Prostate gland (tissue), 2 donors: ENCODE measurements around the gene NKX2-4. TPM values are rescaled to one million over a fixed set of nuclear protein-coding genes. Genes with fewer than 3 reads are reported as not detected.

Experiments
- DNase-seq: peaks from one replicate; pipeline ENCODE4 v3.0.0-alpha.2; 2019; ENCODE audit warnings: low spot score
- H3K27ac ChIP-seq, 2 donors: fragments of 200-600 bp; sonication (generic); 2 replicates each; pipeline ENCODE4 v1.5.1; 2017 to 2019
- H3K27me3 ChIP-seq: fragments of 200-600 bp; sonication (generic); replicated peaks from 2 replicates; pipeline ENCODE4 v1.5.1; 2019; ENCODE audit not compliant: insufficient read depth
- H3K36me3 ChIP-seq, 2 donors: fragments of 200-600 bp; sonication (generic); 1 replicate in 1 of 2; 2 replicates in 1 of 2; pipeline versions ENCODE4 v1.5.1 to v1.8.1; 2017 to 2019
- H3K4me1 ChIP-seq: fragments of 200-600 bp; sonication (generic); replicated peaks from 2 replicates; pipeline ENCODE4 v1.5.1; 2019
- H3K4me3 ChIP-seq, 2 donors: fragments of 200-600 bp; sonication (generic); 2 replicates each; pipeline ENCODE4 v1.5.1; 2017 to 2019
- H3K9me3 ChIP-seq: fragments of 200-600 bp; sonication (generic); 2 replicates; pipeline ENCODE4 v1.5.1; 2017
- POLR2A ChIP-seq: fragments of 450-650 bp; IDR thresholded peaks from one replicate; pipeline ENCODE4 v1.6.1; 2016; ENCODE audit warnings: antibody characterized with exemption, mild to moderate bottlenecking
- POLR2AphosphoS5 ChIP-seq: sonication (generic); formaldehyde crosslinking; IDR thresholded peaks from one replicate; pipeline ENCODE4 v1.6.1; 2017; ENCODE audit warnings: antibody characterized with exemption
- WGBS: methylation state at CpG from one replicate; pipeline ENCODE4 v1.1.5; 2018; 5-methylcytosine and 5-hydroxymethylcytosine counted together
- intact Hi-C: fragments of 100-400 bp; cut with DNase I; formaldehyde crosslinking; loops from one replicate; pipeline ENCODE4 v1.14.2; 2022
- total RNA-seq, 2 donors: library from RNA; depleted of rRNA; stranded (reverse); fragments of >200 nt; gene quantifications; one replicate each; pipeline ENCODE4 v1.1.0, GENCODE V29; 2016
- TF ChIP-seq, protein P1 (sequence below), 4 experiments: fragments of 200-600 bp in 2 of 4; fragments of 450-650 bp in 2 of 4; sonication (generic) in 2 of 4; IDR thresholded peaks; 1 replicate in 3 of 4; 2 replicates in 1 of 4; pipeline ENCODE4 v1.5.1; 2016 to 2019; ENCODE audit warnings: antibody characterized with exemption in 4 of 4, mild to moderate bottlenecking in 2 of 4, moderate library complexity in 2 of 4

The NKX2-4 gene
- total RNA-seq, 2 donors from 2014 or later, result 3.9 TPM; not detected in 1

GRCh38 chr20:21390768-21391167 lies 6.6 kb downstream of the NKX2-4 start:
- Histone ChIP-seq H3K36me3 (no peaks in the 10 kb centered on the region), H3K4me3 (no peak overlapping the region), H3K27ac (no peak overlapping the region), H3K4me1 (no peaks in the 10 kb centered on the region), H3K27me3 (peaks cover 31% of the 10 kb centered on the region), H3K9me3 (no peaks in the 10 kb centered on the region)
- no peak for DNase-seq
- TF ChIP-seq POLR2AphosphoS5, result no peak
- no peak for TF ChIP-seq POLR2A
- TF ChIP-seq, protein P1, sequence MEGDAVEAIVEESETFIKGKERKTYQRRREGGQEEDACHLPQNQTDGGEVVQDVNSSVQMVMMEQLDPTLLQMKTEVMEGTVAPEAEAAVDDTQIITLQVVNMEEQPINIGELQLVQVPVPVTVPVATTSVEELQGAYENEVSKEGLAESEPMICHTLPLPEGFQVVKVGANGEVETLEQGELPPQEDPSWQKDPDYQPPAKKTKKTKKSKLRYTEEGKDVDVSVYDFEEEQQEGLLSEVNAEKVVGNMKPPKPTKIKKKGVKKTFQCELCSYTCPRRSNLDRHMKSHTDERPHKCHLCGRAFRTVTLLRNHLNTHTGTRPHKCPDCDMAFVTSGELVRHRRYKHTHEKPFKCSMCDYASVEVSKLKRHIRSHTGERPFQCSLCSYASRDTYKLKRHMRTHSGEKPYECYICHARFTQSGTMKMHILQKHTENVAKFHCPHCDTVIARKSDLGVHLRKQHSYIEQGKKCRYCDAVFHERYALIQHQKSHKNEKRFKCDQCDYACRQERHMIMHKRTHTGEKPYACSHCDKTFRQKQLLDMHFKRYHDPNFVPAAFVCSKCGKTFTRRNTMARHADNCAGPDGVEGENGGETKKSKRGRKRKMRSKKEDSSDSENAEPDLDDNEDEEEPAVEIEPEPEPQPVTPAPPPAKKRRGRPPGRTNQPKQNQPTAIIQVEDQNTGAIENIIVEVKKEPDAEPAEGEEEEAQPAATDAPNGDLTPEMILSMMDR (IDR thresholded peaks at IDR 0.05), result no peak
- whole genome bisulfite sequencing, result 98% methylated on average over 7 of the region's 7 CpGs
- intact Hi-C loops, result no loop called here

GRCh38 chr20:21389368-21389767 lies 8.0 kb downstream of the NKX2-4 start:
- 0% methylated on average over 1 of the region's 1 CpG for WGBS
- peaks cover 24% of the 10 kb centered on the region for H3K27me3 ChIP-seq
- TF ChIP-seq POLR2AphosphoS5 (no peak), POLR2A (no peak)
- TF ChIP-seq, protein P1 (IDR thresholded peaks at IDR 0.05), result no peak
- no peaks in the 10 kb centered on the region for H3K9me3 ChIP-seq
- H3K4me1 ChIP-seq, result no peaks in the 10 kb centered on the region
- H3K36me3 ChIP-seq, result no peaks in the 10 kb centered on the region
- H3K4me3 ChIP-seq, result no peak overlapping the region
- H3K27ac ChIP-seq, result no peak overlapping the region
- no peak for DNase-seq
- intact Hi-C loops, result no loop called here

DNA sequence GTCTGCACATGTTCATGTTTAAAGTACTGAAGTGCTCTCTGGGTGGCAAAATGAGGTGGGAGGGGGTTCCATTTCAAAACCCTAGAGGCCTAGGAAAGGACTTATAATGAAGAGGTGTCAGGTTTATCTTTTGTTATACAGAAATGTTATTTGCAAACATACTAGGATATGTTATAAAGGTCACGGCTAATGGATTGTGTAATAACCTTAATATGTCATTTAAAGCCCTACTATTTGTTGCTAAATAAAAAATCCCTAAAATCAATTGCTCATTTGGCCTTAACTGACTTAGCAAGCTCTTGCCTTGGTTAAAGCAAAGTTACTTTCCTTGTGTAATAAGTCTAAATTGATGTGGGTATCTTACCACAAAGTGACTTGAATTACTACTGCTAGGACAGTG lies 8.8 kb downstream of the NKX2-4 start:
- Histone ChIP-seq H3K4me1 (no peaks in the 10 kb centered on the region), H3K27me3 (peaks cover 18% of the 10 kb centered on the region), H3K36me3 (no peaks in the 10 kb centered on the region), H3K4me3 (no peak overlapping the region), H3K9me3 (no peaks in the 10 kb centered on the region), H3K27ac (no peak overlapping the region)
- WGBS, result 94% methylated on average over 1 of the region's 1 CpG
- intact Hi-C loops, result no loop called here
- TF ChIP-seq POLR2A, result no peak
- TF ChIP-seq, protein P1 (IDR thresholded peaks at IDR 0.05), result no peak
- no peak for TF ChIP-seq POLR2AphosphoS5
- no peak for DNase-seq

DNA sequence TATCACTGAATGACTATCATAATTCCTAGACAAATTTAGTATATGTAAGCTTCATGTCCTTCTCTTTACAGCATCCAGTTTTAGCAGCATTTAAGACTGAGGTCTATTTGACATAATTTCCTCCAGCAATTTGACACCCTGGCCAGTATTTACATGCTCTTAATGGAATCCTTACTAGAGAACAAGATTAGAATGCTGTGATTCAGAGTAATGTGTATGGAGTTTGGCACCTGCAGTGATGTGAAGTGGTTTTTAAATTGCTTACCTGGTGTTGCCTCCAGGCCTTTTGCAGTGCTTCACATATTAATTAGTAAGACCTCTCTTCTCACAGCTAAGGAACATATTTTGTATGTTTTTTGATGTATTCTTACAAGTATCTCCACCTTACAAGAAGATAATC lies 9.8 kb downstream of the NKX2-4 start:
- intact Hi-C loops, result no loop called here
- TF ChIP-seq, protein P1 (IDR thresholded peaks at IDR 0.05), result no peak
- no peak for TF ChIP-seq POLR2A
- no peak for TF ChIP-seq POLR2AphosphoS5
- Histone ChIP-seq H3K36me3 (no peaks in the 10 kb centered on the region), H3K27ac (no peak overlapping the region), H3K9me3 (no peaks in the 10 kb centered on the region), H3K4me3 (no peak overlapping the region), H3K4me1 (no peaks in the 10 kb centered on the region), H3K27me3 (peaks cover 8% of the 10 kb centered on the region)
- DNase-seq, result no peak

GRCh38 chr20:21386111-21386510 lies 11.2 kb downstream of the NKX2-4 start:
- H3K4me1 ChIP-seq, result no peaks in the 10 kb centered on the region
- TF ChIP-seq, protein P1 (IDR thresholded peaks at IDR 0.05), result no peak
- TF ChIP-seq POLR2A (no peak), POLR2AphosphoS5 (no peak)
- H3K27me3 ChIP-seq, result no peaks in the 10 kb centered on the region
- H3K4me3 ChIP-seq, result no peak overlapping the region
- 90% methylated on average over 5 of the region's 5 CpGs for WGBS
- no peak for DNase-seq
- intact Hi-C loops, result no loop called here
- no peak overlapping the region for H3K27ac ChIP-seq
- no peaks in the 10 kb centered on the region for H3K36me3 ChIP-seq
- no peaks in the 10 kb centered on the region for H3K9me3 ChIP-seq
